Tibial nerve (tissue), 4 donors: ENCODE data around the gene UBE2C.

ENCODE experiments used
- EP300 ChIP-seq, 2 donors: sonication (generic); formaldehyde crosslinking; IDR thresholded peaks; one replicate each; pipeline ENCODE4 v1.6.1; 2017; ENCODE audit warnings: antibody characterized with exemption in 2 of 2, mild to moderate bottlenecking in 1 of 2
- POLR2A ChIP-seq, 2 donors: fragments of 450-650 bp; IDR thresholded peaks; one replicate each; pipeline ENCODE4 v1.6.1; 2017; ENCODE audit warnings: antibody characterized with exemption in 2 of 2, mild to moderate bottlenecking in 2 of 2, moderate library complexity in 2 of 2
- TF ChIP-seq, protein P1 (sequence below), 5 experiments: fragments of 200-600 bp in 3 of 5; fragments of 450-650 bp in 2 of 5; sonication (generic) in 3 of 5; IDR thresholded peaks; one replicate each; pipeline ENCODE4 v1.5.1; 2016 to 2019; ENCODE audit warnings: antibody characterized with exemption in 5 of 5, mild to moderate bottlenecking in 3 of 5, moderate library complexity in 2 of 5

DNA sequence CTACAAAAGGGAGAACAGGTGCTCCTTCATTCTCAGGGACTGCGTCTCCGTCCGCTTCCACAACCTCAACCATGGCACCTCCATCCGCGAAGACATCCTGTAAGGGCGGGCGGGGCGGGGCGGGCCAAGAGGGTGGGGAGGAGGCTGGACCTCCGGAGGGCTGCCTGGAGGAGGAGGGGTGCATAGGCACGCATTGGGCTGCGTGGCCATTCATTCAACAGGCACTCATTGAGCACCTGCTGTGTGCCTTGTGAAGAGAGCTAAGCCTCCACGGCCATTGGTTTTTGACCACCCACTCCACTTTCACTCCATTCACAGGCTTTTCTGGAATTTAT lies 45.4 kb downstream of the UBE2C start:
- TF ChIP-seq, protein P1, sequence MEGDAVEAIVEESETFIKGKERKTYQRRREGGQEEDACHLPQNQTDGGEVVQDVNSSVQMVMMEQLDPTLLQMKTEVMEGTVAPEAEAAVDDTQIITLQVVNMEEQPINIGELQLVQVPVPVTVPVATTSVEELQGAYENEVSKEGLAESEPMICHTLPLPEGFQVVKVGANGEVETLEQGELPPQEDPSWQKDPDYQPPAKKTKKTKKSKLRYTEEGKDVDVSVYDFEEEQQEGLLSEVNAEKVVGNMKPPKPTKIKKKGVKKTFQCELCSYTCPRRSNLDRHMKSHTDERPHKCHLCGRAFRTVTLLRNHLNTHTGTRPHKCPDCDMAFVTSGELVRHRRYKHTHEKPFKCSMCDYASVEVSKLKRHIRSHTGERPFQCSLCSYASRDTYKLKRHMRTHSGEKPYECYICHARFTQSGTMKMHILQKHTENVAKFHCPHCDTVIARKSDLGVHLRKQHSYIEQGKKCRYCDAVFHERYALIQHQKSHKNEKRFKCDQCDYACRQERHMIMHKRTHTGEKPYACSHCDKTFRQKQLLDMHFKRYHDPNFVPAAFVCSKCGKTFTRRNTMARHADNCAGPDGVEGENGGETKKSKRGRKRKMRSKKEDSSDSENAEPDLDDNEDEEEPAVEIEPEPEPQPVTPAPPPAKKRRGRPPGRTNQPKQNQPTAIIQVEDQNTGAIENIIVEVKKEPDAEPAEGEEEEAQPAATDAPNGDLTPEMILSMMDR (IDR thresholded peaks at IDR 0.05) = no peak
- TF ChIP-seq EP300 (IDR thresholded peaks at IDR 0.05) (no peak), POLR2A (IDR thresholded peaks at IDR 0.05) (no peak)
